ENCODE data around the gene SAMD4B.

- TF ChIP-seq POLR2AphosphoS5 (IDR thresholded peaks at IDR 0.05; ENCODE audit: low read depth) (no peak), REST (IDR thresholded peaks at IDR 0.05; ENCODE audit: insufficient replicate concordance, low read depth) (no peak), CTCF (IDR thresholded peaks at IDR 0.05; ENCODE audit: insufficient read depth, low read length) (no peak), GABPA (IDR thresholded peaks at IDR 0.05; ENCODE audit: low read depth) (no peak), SPI1 (IDR thresholded peaks at IDR 0.05; ENCODE audit: borderline replicate concordance, low read depth) (no peak)
Observed at GRCh38 chr19:39356647-39357046, 14.4 kb downstream of the SAMD4B start.

All from HL-60 (cell line).